HuH-7.5 (cell line): ENCODE data around the gene TNP2.
A peak's percentile ranks its signal among the peaks of the same experiment; 100 is the strongest.

Experiments
- DNase-seq: peaks from one replicate; pipeline ENCODE4 v3.0.0; 2011; ENCODE audit warnings: low spot score

The TNP2 gene

DNA sequence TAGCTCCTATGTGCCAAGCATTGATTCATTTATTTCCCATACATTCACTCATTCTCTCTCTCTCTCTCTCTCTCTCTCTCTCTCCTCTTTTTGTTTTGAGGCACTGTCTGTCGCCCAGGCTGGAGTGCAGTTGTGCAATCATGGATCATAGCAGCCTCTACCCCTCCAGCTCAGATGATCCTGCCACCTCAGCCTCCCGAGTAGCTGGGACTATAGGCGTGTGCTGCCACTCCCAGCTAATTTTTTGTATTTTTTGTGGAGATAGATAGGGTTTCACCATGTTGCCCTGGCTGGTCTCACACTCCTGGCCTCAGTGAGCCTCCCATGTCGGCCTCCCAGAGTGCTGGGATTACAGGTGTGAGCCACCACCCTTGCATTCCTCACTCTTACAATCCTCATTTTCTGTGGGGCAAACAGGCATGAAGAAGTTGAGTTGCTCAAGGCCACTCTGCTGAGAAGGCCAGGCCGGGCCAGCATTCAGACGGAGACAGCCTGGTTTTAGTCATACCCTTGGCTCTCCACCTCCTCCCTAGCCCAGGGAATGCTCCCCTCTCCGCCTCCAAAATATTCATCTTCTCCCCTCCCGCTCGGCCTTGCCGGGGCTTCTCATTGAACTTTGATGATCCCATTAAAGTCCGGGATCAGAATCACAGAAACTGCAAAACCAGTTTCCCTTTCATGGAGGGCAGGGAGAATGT, 7.9 kb upstream of the TNP2 start:
- DNase-seq: no peak

DNA sequence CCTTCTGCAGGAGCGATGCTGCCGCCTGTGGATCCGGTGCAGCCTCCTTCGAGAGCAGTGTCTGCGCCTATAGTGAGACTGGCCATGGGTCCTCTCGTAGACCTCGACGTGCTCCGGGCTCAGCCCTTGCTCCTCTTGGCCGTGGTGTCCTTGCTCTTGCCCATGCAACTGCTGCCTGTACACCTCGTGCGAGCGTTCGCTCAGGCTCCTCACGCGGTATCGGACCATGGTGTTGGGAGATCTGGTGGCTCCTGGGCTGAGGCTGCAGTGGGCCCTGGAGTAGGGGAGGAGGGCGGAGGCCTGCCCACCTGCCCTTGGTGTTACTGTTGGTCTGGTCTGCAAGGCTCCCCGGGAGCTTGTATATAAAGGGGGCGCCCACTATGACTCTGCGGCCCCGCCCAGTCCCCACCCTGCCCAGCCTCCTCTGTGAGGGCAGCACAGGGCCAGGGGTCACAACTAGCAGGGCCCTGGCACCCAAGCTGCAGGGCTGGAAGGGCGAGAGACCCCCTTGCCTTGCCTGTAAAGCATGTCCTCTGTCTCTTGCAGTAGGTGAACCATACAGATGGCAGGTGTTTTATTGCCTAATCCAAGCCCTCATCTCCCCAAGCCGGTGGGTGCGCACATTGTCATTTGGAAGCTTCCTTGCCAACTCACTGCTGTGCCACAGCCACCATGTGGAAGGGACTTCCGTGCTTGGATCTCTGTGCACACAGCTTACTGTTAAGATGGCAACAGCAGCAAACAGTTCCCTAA, 7.2 kb upstream of the TNP2 start, which contains the start of gene PRM2:
Gene PRM2, minus strand, starts transcription at position 338 of the 753 bp plus-strand sequence. Its CDS starts 110 bp downstream, at position 228.
- DNase-seq: no peak

DNA sequence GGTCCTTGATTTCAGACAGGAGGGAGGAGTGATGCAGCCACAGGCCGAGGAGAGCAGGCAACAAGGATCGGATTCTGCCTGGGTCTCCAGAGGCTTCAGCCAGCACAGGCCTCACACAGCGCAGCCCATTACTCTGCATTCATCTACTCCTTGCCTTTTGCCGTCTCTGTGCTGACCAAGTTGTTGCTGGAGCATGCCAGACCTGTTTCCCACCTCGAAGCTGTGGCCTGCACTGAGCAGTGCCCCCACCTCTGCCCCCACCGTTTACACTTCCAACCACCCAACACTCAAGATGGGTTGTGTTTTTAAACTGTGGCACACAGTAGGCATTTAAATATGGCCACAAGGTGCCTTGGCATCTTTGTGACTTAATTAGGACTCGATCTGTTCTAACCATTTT, 5.8 kb upstream of the TNP2 start:
- DNase-seq: no peak

DNA sequence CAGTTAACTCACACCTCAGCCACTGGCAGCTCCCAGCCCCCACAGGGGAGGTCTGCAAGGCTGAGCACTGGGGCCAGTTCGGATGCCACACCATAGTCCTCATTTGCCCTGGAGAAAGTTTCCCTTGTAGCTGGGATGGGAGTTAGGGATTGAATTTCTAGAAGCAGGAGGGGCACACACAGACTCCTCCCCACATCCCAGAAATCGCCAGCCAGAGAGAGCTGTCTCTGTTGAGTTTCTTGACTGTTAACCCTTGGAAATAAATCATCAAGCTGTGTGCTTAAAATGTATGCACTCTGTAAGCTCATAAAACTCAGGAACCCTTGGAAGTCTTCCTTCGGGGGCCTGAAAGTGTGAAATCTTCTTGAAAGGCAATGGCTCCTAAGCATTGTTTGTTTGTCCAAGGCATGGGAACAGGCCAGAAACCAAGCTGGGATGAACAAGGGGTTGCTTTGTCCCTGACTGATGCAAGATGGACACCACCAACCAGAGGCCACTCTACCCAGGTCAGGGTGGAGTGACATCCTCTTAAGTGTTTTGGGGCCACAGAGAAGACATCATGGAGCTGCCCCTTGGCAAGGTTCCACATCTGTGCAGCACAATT, 4.7 kb upstream of the TNP2 start:
- DNase-seq: no peak

- DNase-seq: no peak
These were observed 4.0 kb upstream of the TNP2 start, which contains the start of gene PRM3 for GRCh38 chr16:11272921-11273720. TSS of gene PRM3 (minus strand) at chr16:11273629. CDS start at chr16:11273595, 34 bp downstream.

DNA sequence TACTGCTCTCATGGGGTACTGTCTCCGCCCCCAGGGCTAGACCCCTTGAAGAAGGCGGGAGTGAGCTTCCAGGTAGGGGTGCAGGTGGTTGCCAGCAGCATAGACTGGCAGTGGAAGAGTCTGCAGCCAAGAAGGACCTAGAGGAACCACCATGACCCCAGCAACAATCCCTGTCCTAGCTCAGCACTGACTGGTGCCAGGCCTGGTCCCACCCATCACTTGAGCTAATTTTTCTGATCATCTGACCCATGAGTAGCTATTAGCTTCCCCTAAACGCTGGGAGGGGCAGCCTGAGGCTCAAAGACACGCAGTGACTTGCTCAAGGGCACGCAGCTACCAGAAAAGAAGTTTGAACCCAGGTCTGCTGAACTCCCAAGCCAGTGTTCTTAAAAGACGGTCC, 3.4 kb upstream of the TNP2 start:
- no peak for DNase-seq

DNA sequence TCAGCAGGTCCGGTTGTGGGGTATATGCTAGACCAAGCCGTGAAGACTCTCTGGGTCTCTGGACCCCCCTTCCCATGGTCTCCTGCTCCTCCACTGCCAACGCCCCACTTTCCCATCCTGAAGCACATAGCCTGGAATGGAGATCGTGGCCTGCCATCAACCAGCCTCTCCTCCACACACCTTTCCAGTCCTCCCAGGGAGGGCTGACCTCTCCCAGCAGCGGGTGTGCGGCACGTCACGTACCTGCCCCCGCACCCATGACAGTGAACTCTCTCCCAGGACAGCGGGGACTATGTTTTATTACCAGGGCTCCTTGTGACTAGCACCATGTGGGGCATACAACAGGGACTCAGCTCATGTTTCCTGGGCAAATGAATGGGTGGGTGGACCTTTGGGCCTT, 2.5 kb upstream of the TNP2 start:
- no peak for DNase-seq

- no peak for DNase-seq
These were observed 1.6 kb upstream of the TNP2 start for GRCh38 chr16:11270602-11271162.

- no peak for DNase-seq
These were observed 4.0 kb downstream of the TNP2 start for GRCh38 chr16:11265124-11265523.

DNA sequence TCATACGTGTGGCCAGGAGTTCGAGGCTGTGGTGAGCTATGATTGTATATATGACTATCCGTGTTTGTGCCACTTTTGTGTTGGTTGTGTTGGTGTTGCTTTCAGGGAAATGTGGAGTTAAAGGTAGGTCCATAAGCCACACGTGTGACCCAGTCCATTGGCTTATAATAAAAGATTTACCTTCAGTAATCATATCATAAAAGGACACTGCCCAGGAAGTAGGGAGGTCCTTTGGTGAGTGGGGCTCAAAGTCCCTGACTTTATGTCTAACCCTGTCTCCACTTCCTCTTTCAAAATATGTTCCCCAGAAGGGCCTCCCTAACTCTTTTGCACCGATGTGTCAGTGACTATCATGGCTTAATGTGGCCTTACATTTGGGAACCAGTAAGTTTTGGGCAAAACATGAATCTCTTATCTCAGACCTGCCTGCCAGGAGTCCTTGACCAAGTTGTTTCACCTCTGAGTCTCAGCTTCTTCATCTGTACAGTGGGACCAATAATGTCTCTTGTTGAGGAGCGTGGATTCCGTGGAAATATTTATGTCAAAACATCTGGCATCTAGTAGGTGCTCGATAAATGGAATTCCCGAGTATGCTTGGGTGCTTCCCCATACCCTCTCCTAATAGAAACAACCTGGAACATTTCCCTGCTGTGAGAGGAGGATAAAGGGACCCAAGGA, 4.8 kb downstream of the TNP2 start:
- DNase-seq: no peak

DNA sequence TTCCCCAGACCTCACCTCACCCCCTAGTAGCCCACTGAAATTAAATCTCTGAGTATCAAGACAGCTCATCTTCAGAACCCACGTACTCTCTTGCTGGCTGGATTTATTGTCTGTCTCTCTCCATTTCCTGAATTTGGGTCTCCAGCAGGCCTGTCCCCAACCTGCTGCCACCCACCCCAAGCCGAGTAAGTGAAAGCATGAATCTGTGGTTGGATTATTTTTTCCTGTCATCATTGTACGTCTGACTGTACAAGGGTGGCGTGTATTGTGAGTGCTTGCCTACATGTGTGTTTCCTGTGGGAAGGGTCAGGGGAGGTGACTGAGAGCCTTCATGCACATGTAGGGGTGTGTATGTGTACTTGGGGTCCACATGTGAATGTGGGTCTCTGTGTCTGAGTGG, 5.4 kb downstream of the TNP2 start:
- no peak for DNase-seq

DNA sequence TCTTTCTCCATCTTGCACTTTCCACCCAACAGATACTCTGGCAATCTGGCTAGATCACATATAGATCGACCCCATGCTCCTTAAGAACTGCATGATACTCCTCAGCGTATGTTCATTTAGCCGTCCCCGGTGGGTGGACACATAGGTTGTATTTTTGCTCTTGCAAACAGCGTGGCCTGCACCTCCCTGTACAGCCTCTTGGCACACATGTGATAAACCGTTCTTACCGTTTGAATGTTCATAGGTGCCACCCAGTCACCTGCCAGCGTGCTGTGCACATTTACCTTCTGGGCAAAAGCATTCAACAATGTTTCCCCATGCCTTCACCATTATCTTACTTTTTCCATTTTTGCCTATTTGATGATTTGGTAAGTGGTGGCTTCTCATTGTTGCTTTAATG, 6.2 kb downstream of the TNP2 start:
- DNase-seq: no peak

DNA sequence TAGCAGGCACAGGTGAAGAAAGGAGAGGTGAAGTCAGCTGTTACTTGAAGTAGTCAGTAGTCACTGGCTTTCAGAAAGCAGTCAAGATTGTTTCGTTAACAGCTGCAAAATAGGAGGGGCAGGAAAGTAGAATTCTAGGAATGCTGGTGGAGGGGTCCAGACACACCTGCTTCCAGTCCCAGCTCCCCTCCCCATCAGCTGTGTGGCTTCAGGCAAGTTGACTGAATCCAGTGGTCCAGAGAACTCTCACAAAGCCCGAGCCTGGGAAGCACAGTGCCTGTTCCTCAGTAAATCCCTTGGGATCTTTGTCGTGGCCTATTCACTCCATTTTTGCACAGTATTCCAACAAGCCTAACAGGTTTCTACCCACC, 8.5 kb downstream of the TNP2 start:
- DNase-seq: no peak

GRCh38 chr16:11259655-11260595, 9.2 kb downstream of the TNP2 start:
- no peak for DNase-seq

DNA sequence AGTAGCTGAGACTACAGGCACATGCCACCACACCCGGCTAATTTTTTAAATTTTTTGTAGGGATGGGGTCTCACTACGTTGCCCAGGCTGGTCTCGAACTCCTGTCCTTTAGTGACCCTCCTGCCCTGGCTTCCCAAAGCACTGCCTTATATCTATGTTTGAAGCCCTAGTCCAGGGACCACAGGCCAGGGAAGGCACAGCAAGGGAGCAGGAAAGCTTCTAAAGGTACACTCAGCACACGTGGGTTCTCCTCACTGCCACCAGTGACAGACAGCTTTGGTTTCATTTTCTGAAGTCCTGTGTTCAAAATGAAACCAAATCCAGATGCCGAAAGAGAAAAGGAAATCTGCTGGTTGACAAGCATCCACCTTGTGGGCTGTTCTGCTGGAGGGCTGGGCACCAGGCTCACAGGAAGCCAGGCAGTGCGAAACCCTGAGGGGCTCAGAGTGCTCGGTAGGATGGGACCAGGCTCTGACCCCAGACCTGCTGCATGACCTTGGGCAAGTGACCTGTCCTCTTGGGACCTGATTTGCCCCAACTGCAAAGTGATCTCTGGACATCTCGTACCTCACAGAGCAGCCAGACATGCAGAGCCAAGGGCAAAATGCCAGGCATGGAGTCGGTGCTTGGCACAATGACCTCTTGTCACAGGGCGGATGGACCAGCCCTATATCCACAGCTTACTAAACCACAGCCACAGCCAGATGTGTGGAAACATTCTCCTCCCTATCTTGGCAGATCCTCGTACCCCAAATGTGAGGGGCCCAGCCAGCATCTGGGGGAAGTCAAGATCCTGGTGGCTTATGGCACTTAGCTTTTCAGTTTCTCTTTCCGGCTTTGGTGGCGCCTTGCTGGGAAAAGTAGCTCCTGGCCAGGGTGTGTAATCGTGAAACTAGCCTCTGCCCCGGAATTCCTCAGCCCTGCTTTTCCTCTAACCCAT, 10.3 kb downstream of the TNP2 start:
- DNase-seq: no peak

DNA sequence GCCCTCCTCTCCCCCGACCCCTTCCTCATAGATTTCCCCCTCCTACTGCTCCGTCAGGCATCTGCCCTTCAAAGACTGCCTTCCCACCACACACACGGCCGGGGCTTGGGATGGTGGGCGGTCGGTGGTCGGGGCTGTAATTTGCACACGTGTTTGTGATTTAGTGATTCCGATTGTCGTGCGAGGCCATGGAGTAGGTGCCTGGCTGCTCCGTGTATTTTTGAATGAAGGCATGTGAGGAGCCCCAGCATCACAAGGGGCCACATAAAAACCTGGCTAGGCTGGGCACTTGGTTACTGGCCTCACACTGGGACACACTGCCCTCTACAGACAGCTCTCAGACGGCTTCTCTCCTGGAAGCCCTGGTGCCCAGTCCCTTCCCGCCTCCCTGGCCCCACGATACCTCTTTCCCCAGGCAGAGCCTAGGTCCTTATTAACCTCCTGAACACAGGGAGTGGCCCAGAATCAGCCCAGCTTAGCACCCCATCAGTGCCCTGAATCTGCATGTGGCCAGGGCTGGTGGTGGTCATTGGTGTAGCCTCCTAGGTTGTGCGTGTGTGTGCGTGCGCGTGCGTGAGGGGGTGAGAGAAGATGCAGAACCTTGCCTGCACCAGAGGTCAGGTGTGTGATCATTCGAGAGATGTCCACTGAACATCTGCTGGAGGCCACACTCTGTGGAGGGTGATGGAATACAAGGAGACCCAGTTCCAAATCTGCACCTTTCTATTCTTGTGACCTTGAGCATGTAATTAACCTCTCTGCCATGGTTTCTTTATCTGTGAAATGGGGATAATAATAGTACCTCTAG, 11.8 kb downstream of the TNP2 start:
- DNase-seq: peak; percentile 77

- peak; percentile 41 for DNase-seq
These were observed 12.4 kb downstream of the TNP2 start for GRCh38 chr16:11256661-11257130.
